Umbilical cord (tissue), 2 donors: ENCODE results near the gene HMGN2. TPM values are rescaled to one million over a fixed set of nuclear protein-coding genes. Genes with fewer than 3 reads are reported as not detected.

ENCODE experiments used
- DNase-seq: peaks from one replicate; pipeline ENCODE4 v3.0.0-alpha.2; 2015; ENCODE audit warnings: low spot score
- total RNA-seq: library from RNA; depleted of rRNA; stranded (reverse); fragments of >200 nt; gene quantifications from one replicate; pipeline ENCODE4 v1.2.3, GENCODE V29; 2014; ENCODE audit warnings: low replicate concordance; ENCODE audit not compliant: insufficient read depth

The HMGN2 gene
- 255 TPM for total RNA-seq

- peak; percentile 95 for DNase-seq
These were observed at the start of gene HMGN2 for GRCh38 chr1:26472320-26472900. Gene HMGN2, plus strand, starts transcription at chr1:26472440. Its CDS starts 173 bp downstream, at chr1:26472613.

- DNase-seq: no peak
These were observed 42.5 kb upstream of the HMGN2 start for GRCh38 chr1:26429721-26430120.

GRCh38 chr1:26431979-26432695 is 40.1 kb upstream of the HMGN2 start, which contains the start of gene DHDDS:
Gene DHDDS, plus strand, starts transcription at chr1:26432321. Its CDS starts 625 bp downstream, at chr1:26432946.
- peak; percentile 99 for DNase-seq

GRCh38 chr1:26432793-26433192 is 39.4 kb upstream of the HMGN2 start:
- no peak for DNase-seq

GRCh38 chr1:26434161-26434752 is 38.0 kb upstream of the HMGN2 start:
- DNase-seq: no peak

GRCh38 chr1:26438041-26438440 is 34.2 kb upstream of the HMGN2 start:
- no peak for DNase-seq

- no peak for DNase-seq
These were observed 32.0 kb upstream of the HMGN2 start for GRCh38 chr1:26440259-26440658.

GRCh38 chr1:26449868-26450267 is 22.4 kb upstream of the HMGN2 start:
- no peak for DNase-seq

- DNase-seq: no peak
These were observed 21.3 kb upstream of the HMGN2 start for GRCh38 chr1:26450908-26451307.

GRCh38 chr1:26452459-26453183 is 19.6 kb upstream of the HMGN2 start:
- no peak for DNase-seq

- DNase-seq: no peak
These were observed 13.1 kb upstream of the HMGN2 start for GRCh38 chr1:26459148-26459547.

- DNase-seq: no peak
These were observed 12.6 kb upstream of the HMGN2 start for GRCh38 chr1:26459573-26460031.

- no peak for DNase-seq
These were observed 3.3 kb upstream of the HMGN2 start for GRCh38 chr1:26468911-26469310.

- no peak for DNase-seq
These were observed 2.7 kb upstream of the HMGN2 start for GRCh38 chr1:26469558-26469957.

- DNase-seq: no peak
These were observed 1.3 kb upstream of the HMGN2 start for GRCh38 chr1:26470878-26471497.

- DNase-seq: peak; percentile 90
These were observed 531 bp upstream of the HMGN2 start for GRCh38 chr1:26471498-26472319.

- peak; percentile 96 for DNase-seq
These were observed 933 bp downstream of the HMGN2 start for GRCh38 chr1:26472901-26473845.

GRCh38 chr1:26474818-26475217 is 2.6 kb downstream of the HMGN2 start:
- no peak for DNase-seq

GRCh38 chr1:26475989-26476388 is 3.7 kb downstream of the HMGN2 start:
- DNase-seq: no peak

- DNase-seq: no peak
These were observed 4.7 kb downstream of the HMGN2 start for GRCh38 chr1:26476958-26477357.
